Measurements from ENCODE around the gene GLIPR2. TPM values are rescaled to one million over a fixed set of nuclear protein-coding genes. Genes with fewer than 3 reads are reported as not detected.
"Not testable (repeated sequence)": the region's sequence is repeated elsewhere in the genome, so short reads cannot be mapped to it uniquely, and the experiment has no call there.

The GLIPR2 gene
- total RNA-seq, 1 donor from 2014 or later = 43.1 TPM

- Histone ChIP-seq H3K36me3 (ENCODE audit: control insufficient read depth, insufficient read depth, low read length) (no peaks in the 10 kb centered on the region), H3K4me3 (ENCODE audit: low read depth, low read length) (no peak overlapping the region), H3K27me3 (ENCODE audit: control insufficient read depth, insufficient read depth, low read length) (no peaks in the 10 kb centered on the region)
- no peak for DNase-seq (ENCODE audit: low read depth)
- TF ChIP-seq, protein P1, sequence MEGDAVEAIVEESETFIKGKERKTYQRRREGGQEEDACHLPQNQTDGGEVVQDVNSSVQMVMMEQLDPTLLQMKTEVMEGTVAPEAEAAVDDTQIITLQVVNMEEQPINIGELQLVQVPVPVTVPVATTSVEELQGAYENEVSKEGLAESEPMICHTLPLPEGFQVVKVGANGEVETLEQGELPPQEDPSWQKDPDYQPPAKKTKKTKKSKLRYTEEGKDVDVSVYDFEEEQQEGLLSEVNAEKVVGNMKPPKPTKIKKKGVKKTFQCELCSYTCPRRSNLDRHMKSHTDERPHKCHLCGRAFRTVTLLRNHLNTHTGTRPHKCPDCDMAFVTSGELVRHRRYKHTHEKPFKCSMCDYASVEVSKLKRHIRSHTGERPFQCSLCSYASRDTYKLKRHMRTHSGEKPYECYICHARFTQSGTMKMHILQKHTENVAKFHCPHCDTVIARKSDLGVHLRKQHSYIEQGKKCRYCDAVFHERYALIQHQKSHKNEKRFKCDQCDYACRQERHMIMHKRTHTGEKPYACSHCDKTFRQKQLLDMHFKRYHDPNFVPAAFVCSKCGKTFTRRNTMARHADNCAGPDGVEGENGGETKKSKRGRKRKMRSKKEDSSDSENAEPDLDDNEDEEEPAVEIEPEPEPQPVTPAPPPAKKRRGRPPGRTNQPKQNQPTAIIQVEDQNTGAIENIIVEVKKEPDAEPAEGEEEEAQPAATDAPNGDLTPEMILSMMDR (IDR thresholded peaks at IDR 0.05; ENCODE audit: insufficient read depth, low read length, poor library complexity, severe bottlenecking) = no peak
Measured at GRCh38 chr9:36153746-36154145, 17.2 kb downstream of the GLIPR2 start.

GRCh38 chr9:36154331-36154952 is 17.9 kb downstream of the GLIPR2 start:
- TF ChIP-seq, protein P1 (IDR thresholded peaks at IDR 0.05; ENCODE audit: insufficient read depth, low read length, poor library complexity, severe bottlenecking) = no peak
- Histone ChIP-seq H3K4me3 (ENCODE audit: low read depth, low read length) (no peak overlapping the region), H3K36me3 (ENCODE audit: control insufficient read depth, insufficient read depth, low read length) (no peaks in the 10 kb centered on the region), H3K27me3 (ENCODE audit: control insufficient read depth, insufficient read depth, low read length) (no peaks in the 10 kb centered on the region)
- no peak for DNase-seq (ENCODE audit: low read depth)

DNA sequence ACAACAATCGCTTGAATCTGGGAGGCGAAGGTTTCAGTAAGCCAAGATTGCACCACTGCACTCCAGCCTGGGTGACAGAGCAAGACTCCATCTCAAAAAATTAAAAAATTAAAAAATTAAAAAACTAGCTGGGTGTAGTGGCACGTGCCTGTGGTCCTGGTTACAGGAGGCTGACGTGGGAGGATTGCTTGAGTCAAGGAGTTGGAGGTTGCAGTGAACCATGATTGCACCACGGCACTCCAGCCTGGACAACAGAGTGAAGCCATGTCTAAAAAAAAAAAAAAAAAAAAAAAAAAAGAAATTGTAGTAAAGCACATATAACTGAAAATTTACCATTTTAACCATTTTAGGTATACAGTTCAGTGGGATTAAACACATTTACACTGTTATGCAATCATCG is 19.6 kb downstream of the GLIPR2 start:
- no peak for DNase-seq (ENCODE audit: low read depth)
- H3K36me3 ChIP-seq (ENCODE audit: control insufficient read depth, insufficient read depth, low read length) = no peaks in the 10 kb centered on the region
- TF ChIP-seq, protein P1 (IDR thresholded peaks at IDR 0.05; ENCODE audit: insufficient read depth, low read length, poor library complexity, severe bottlenecking) = no peak
- no peaks in the 10 kb centered on the region for H3K27me3 ChIP-seq (ENCODE audit: control insufficient read depth, insufficient read depth, low read length)
- H3K4me3 ChIP-seq (ENCODE audit: low read depth, low read length) = no peak overlapping the region

GRCh38 chr9:36158122-36158521 is 21.6 kb downstream of the GLIPR2 start:
- H3K36me3 ChIP-seq (ENCODE audit: control insufficient read depth, insufficient read depth, low read length) = no peaks in the 10 kb centered on the region
- DNase-seq (ENCODE audit: low read depth) = no peak
- H3K4me3 ChIP-seq (ENCODE audit: low read depth, low read length) = no peak overlapping the region
- TF ChIP-seq, protein P1 (IDR thresholded peaks at IDR 0.05; ENCODE audit: insufficient read depth, low read length, poor library complexity, severe bottlenecking) = no peak
- H3K27me3 ChIP-seq (ENCODE audit: control insufficient read depth, insufficient read depth, low read length) = no peaks in the 10 kb centered on the region

DNA sequence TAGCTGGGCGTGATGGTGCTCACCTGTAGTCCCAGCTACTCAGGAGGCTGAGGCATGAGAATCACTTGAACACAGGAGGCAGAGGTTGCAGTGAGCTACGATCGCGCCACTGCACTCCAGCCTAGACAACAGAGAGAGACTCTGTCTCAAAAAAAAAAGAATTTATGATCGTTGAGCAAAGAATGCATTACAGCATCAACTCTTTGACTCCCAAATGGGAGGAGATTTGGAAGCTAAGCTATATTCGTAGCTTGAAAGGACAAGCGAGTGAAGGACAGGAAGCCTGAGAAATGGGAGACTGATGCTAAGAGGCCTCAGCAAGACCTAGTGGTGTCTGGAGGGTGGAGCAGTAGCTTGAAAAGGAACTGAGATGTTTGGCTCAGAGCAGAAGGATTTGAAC is 22.4 kb downstream of the GLIPR2 start:
- TF ChIP-seq, protein P1 (IDR thresholded peaks at IDR 0.05; ENCODE audit: insufficient read depth, low read length, poor library complexity, severe bottlenecking) = no peak
- no peak for DNase-seq (ENCODE audit: low read depth)
- no peaks in the 10 kb centered on the region for H3K27me3 ChIP-seq (ENCODE audit: control insufficient read depth, insufficient read depth, low read length)
- H3K4me3 ChIP-seq (ENCODE audit: low read depth, low read length) = no peak overlapping the region
- H3K36me3 ChIP-seq (ENCODE audit: control insufficient read depth, insufficient read depth, low read length) = no peaks in the 10 kb centered on the region

DNA sequence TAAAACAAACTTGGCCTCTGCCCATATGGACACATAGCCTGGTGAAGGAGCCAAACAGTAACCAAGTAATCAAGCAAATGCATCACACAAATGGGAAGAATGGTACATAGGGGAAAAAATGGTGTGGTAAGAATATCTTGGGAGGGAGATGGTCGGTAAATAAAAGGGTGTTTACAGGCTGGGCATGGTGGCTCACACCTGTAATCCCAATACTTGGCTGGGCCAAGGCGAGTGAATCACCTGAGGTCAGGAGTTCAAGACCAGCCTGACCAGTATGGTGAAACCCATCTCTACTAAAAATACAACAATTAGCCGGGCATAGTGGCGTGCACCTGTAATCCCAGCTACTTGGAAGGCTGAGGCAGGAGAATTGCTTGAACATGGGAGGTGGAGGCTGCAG is 23.0 kb downstream of the GLIPR2 start:
- not testable (repeated sequence) for H3K4me3 ChIP-seq (ENCODE audit: low read depth, low read length); DNase-seq (ENCODE audit: low read depth); H3K27me3 ChIP-seq (ENCODE audit: control insufficient read depth, insufficient read depth, low read length); H3K36me3 ChIP-seq (ENCODE audit: control insufficient read depth, insufficient read depth, low read length)

DNA sequence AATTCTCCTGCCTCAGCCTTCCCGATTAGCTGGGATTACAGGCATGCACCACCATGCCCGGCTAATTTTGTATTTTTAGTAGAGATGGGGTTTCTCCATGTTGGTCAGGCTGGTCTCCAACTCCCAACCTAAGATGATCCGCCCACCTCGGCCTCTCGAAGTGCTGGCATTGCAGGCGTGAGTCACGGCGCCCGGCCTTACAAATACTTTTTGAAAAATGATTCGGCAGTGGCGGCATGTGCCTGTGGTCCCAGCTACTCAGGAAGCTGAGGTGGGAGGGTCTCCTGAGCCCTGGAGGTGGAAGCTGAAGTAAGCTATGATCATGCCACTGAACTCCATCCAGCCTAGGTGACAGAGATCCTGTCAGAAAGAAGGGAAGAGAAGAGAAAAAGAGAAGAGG is 23.6 kb downstream of the GLIPR2 start:
- not testable (repeated sequence) for H3K27me3 ChIP-seq (ENCODE audit: control insufficient read depth, insufficient read depth, low read length); H3K4me3 ChIP-seq (ENCODE audit: low read depth, low read length); DNase-seq (ENCODE audit: low read depth); H3K36me3 ChIP-seq (ENCODE audit: control insufficient read depth, insufficient read depth, low read length)
